ENCODE results near the gene SIK3. TPM values are rescaled to one million over a fixed set of nuclear protein-coding genes. Genes with fewer than 3 reads are reported as not detected.
"Not testable (repeated sequence)": the region's sequence is repeated elsewhere in the genome, so short reads cannot be mapped to it uniquely, and the experiment has no call there.

The SIK3 gene
- total RNA-seq, 1 donor from 2014 or later, result 19.5 TPM

- Mint-ChIP-seq H3K27me3 (ENCODE audit: low read depth) (no peaks in the 10 kb centered on the region), H3K9me3 (ENCODE audit: low read depth) (no peaks in the 10 kb centered on the region), H3K36me3 (ENCODE audit: low read depth) (no peaks in the 10 kb centered on the region), H3K4me1 (ENCODE audit: low read depth) (peaks cover 2% of the 10 kb centered on the region), H3K27ac (ENCODE audit: unreplicated experiment) (no peak overlapping the region), H3K4me3 (ENCODE audit: unreplicated experiment) (no peak overlapping the region)
- DNase-seq (ENCODE audit: low spot score), result no peak
- no peak for TF ChIP-seq CTCF (IDR thresholded peaks at IDR 0.05)
These were observed 59.0 kb downstream of the SIK3 start for GRCh38 chr11:117039270-117039669.

- Mint-ChIP-seq H3K9me3 (ENCODE audit: low read depth) (no peaks in the 10 kb centered on the region), H3K27ac (ENCODE audit: unreplicated experiment) (no peak overlapping the region), H3K27me3 (ENCODE audit: low read depth) (no peaks in the 10 kb centered on the region), H3K4me1 (ENCODE audit: low read depth) (no peaks in the 10 kb centered on the region), H3K4me3 (ENCODE audit: unreplicated experiment) (no peak overlapping the region), H3K36me3 (ENCODE audit: low read depth) (no peaks in the 10 kb centered on the region)
- TF ChIP-seq CTCF (IDR thresholded peaks at IDR 0.05), result no peak
- no peak for DNase-seq (ENCODE audit: low spot score)
These were observed 60.3 kb downstream of the SIK3 start for GRCh38 chr11:117037975-117038350.

GRCh38 chr11:117037279-117037974 lies 60.8 kb downstream of the SIK3 start:
- Mint-ChIP-seq H3K4me3 (ENCODE audit: unreplicated experiment) (no peak overlapping the region), H3K4me1 (ENCODE audit: low read depth) (no peaks in the 10 kb centered on the region), H3K9me3 (ENCODE audit: low read depth) (no peaks in the 10 kb centered on the region), H3K27ac (ENCODE audit: unreplicated experiment) (no peak overlapping the region), H3K27me3 (ENCODE audit: low read depth) (no peaks in the 10 kb centered on the region), H3K36me3 (ENCODE audit: low read depth) (no peaks in the 10 kb centered on the region)
- TF ChIP-seq CTCF (IDR thresholded peaks at IDR 0.05), result no peak
- no peak for DNase-seq (ENCODE audit: low spot score)

- no peak for TF ChIP-seq CTCF (IDR thresholded peaks at IDR 0.05)
- H3K9me3 Mint-ChIP-seq (ENCODE audit: low read depth), result no peaks in the 10 kb centered on the region
- no peak overlapping the region for H3K4me3 Mint-ChIP-seq (ENCODE audit: unreplicated experiment)
- no peaks in the 10 kb centered on the region for H3K36me3 Mint-ChIP-seq (ENCODE audit: low read depth)
- H3K27ac Mint-ChIP-seq (ENCODE audit: unreplicated experiment), result no peak overlapping the region
- no peak for DNase-seq (ENCODE audit: low spot score)
- H3K4me1 Mint-ChIP-seq (ENCODE audit: low read depth), result peaks cover under 1% of the 10 kb centered on the region
- H3K27me3 Mint-ChIP-seq (ENCODE audit: low read depth), result no peaks in the 10 kb centered on the region
These were observed 63.3 kb downstream of the SIK3 start for GRCh38 chr11:117034901-117035300.

- Mint-ChIP-seq H3K4me3 (ENCODE audit: unreplicated experiment) (no peak overlapping the region), H3K9me3 (ENCODE audit: low read depth) (no peaks in the 10 kb centered on the region), H3K4me1 (ENCODE audit: low read depth) (peaks cover 18% of the 10 kb centered on the region), H3K27me3 (ENCODE audit: low read depth) (no peaks in the 10 kb centered on the region), H3K27ac (ENCODE audit: unreplicated experiment) (no peak overlapping the region), H3K36me3 (ENCODE audit: low read depth) (no peaks in the 10 kb centered on the region)
- no peak for TF ChIP-seq CTCF (IDR thresholded peaks at IDR 0.05)
- DNase-seq (ENCODE audit: low spot score), result no peak
These were observed 71.5 kb downstream of the SIK3 start for GRCh38 chr11:117026593-117027330.

GRCh38 chr11:117023707-117024106 lies 74.5 kb downstream of the SIK3 start:
- not testable (repeated sequence) for H3K9me3 Mint-ChIP-seq (ENCODE audit: low read depth); H3K27ac Mint-ChIP-seq (ENCODE audit: unreplicated experiment); DNase-seq (ENCODE audit: low spot score); H3K27me3 Mint-ChIP-seq (ENCODE audit: low read depth); H3K36me3 Mint-ChIP-seq (ENCODE audit: low read depth); H3K4me3 Mint-ChIP-seq (ENCODE audit: unreplicated experiment)
- H3K4me1 Mint-ChIP-seq (ENCODE audit: low read depth), result peaks cover 14% of the 10 kb centered on the region

Measured in chondrocyte (in vitro differentiated cells).